ENCODE data around the gene CAMTA1. TPM values are rescaled to one million over a fixed set of nuclear protein-coding genes. Genes with fewer than 3 reads are reported as not detected.

Gene CAMTA1
- total RNA-seq, 1 donor from 2014 or later: 47.9 TPM

DNA sequence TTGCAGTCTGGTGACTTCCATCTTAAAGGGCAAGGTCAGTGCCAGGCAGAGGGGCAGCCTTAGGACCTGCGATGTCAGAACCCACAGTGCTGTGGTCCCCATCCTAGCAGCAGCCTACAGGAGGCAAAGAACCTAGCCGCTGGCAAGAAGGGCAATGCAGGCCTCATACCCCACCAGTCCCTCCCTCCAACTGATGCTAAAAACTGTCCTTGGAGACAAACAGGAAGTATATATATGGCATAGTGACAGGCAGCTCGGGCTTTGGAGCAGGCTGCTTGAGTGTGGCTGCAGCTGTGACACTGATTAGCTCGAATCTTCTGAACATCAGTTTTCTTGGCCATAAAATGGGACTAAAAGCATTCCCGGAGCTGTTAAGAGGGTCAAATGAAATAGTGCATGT, 829.9 kb downstream of the CAMTA1 start:
- H3K9me3 ChIP-seq: no peaks in the 10 kb centered on the region
- TF ChIP-seq CTCF (IDR thresholded peaks at IDR 0.05): no peak
- H3K36me3 ChIP-seq: no peaks in the 10 kb centered on the region
- ATAC-seq (no peak), DNase-seq (no peak)
- intact Hi-C loops (cut with DNase I): no loop called here
- no peaks in the 10 kb centered on the region for H3K4me1 ChIP-seq
- no peak overlapping the region for H3K27ac ChIP-seq
- no peak overlapping the region for H3K4me3 ChIP-seq
- peaks cover 6% of the 10 kb centered on the region for H3K27me3 ChIP-seq (ENCODE audit: low read depth)

DNA sequence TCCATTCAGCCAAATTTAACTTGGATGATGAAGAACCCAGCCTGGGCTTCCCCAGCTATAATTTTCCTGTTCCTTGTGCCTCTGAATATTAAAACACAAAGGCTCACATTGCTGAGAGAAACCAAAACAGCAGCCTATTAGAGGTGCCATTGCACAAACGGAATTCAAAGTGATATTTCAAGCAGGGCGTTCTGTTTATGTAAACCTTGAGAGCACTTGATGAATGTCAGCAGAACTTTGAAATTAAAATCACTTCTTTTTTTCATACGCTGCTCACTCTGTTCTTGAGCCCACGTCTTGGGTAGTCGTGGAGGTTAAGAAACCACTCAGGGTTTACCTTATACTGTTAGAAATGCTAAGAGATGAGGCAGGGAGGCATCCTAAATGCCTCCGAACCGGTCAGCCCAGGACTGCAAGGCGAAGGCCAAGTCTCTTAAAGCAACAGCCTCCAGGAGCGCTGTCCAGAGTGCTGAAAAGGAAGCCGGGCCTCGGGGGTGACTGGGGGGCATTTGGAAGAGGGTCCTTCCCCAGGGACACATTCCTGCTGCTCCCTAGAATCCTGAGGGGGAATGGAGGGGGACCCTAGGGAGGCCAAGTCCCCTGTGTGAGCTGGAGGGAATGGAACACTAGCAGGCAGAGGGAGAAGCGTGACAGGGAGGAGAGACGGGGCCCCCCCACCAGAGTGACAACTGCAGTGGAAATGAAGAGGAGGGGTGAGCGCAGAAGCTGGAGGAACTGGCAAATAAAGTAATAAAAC, 831.0 kb downstream of the CAMTA1 start:
- intact Hi-C loops (cut with DNase I): no loop called here

GRCh38 chr1:7616953-7617352, 831.7 kb downstream of the CAMTA1 start:
- intact Hi-C loops (cut with DNase I): no loop called here
- Histone ChIP-seq H3K4me3 (no peak overlapping the region), H3K36me3 (no peaks in the 10 kb centered on the region), H3K4me1 (no peaks in the 10 kb centered on the region), H3K27ac (no peak overlapping the region), H3K27me3 (ENCODE audit: low read depth) (peaks cover 6% of the 10 kb centered on the region), H3K9me3 (no peaks in the 10 kb centered on the region)
- TF ChIP-seq CTCF (IDR thresholded peaks at IDR 0.05): no peak
- ATAC-seq: no peak
- no peak for DNase-seq

More for the DNA sequence above, 831.0 kb downstream of the CAMTA1 start:
- Histone ChIP-seq H3K27me3 (ENCODE audit: low read depth) (peaks cover 6% of the 10 kb centered on the region), H3K27ac (no peak overlapping the region), H3K9me3 (no peaks in the 10 kb centered on the region), H3K4me1 (no peaks in the 10 kb centered on the region), H3K4me3 (no peak overlapping the region), H3K36me3 (no peaks in the 10 kb centered on the region)
- ATAC-seq (peak; percentile 68 to 79), DNase-seq (peak; percentile 59)
- TF ChIP-seq CTCF (IDR thresholded peaks at IDR 0.05): no peak

- Histone ChIP-seq H3K9me3 (no peaks in the 10 kb centered on the region), H3K27me3 (ENCODE audit: low read depth) (peaks cover 6% of the 10 kb centered on the region), H3K27ac (no peak overlapping the region), H3K4me1 (no peaks in the 10 kb centered on the region), H3K36me3 (no peaks in the 10 kb centered on the region), H3K4me3 (no peak overlapping the region)
- DNase-seq (peak; percentile 19), ATAC-seq (no peak)
- TF ChIP-seq CTCF (IDR thresholded peaks at IDR 0.05): no peak
- intact Hi-C loops (cut with DNase I): no loop called here
Observed at GRCh38 chr1:7617826-7618225, 832.6 kb downstream of the CAMTA1 start.

GRCh38 chr1:7620196-7620595, 834.9 kb downstream of the CAMTA1 start:
- no peak overlapping the region for H3K4me3 ChIP-seq
- H3K36me3 ChIP-seq: no peaks in the 10 kb centered on the region
- DNase-seq (no peak), ATAC-seq (no peak)
- no peaks in the 10 kb centered on the region for H3K4me1 ChIP-seq
- no peak for TF ChIP-seq CTCF (IDR thresholded peaks at IDR 0.05)
- no peak overlapping the region for H3K27ac ChIP-seq
- no peaks in the 10 kb centered on the region for H3K9me3 ChIP-seq
- intact Hi-C loops (cut with DNase I): no loop called here
- H3K27me3 ChIP-seq (ENCODE audit: low read depth): peaks cover 6% of the 10 kb centered on the region

Data from lower lobe of right lung (tissue), 2 donors.